Measurements from ENCODE around the gene BLOC1S1.

DNA sequence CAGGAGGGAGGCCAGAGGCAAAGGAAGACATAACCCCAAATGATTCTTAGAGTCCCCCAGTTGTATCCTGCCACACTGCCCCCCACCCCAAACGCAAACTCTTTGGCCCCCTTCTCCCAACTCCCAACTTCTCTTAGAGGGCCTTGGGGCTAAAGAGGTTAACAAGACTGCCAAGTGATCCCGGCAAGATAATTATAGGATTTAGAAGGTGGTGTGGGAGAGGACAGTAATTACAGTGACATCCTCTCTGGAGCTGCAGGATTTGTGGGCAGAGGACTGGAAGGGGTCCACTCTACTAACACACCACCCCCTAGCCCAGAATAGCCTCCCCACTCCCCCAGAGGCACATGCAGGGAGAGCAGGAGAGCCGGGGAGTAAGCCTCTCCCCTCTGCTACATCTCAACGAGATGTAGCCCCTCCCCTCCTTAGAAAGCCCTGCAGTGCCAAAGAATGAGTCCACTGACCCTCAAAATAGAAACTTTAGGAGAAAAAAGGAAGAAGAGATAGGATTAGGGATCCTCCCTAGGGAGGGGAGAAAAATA is 21.8 kb downstream of the BLOC1S1 start:
- TF ChIP-seq, protein P1, sequence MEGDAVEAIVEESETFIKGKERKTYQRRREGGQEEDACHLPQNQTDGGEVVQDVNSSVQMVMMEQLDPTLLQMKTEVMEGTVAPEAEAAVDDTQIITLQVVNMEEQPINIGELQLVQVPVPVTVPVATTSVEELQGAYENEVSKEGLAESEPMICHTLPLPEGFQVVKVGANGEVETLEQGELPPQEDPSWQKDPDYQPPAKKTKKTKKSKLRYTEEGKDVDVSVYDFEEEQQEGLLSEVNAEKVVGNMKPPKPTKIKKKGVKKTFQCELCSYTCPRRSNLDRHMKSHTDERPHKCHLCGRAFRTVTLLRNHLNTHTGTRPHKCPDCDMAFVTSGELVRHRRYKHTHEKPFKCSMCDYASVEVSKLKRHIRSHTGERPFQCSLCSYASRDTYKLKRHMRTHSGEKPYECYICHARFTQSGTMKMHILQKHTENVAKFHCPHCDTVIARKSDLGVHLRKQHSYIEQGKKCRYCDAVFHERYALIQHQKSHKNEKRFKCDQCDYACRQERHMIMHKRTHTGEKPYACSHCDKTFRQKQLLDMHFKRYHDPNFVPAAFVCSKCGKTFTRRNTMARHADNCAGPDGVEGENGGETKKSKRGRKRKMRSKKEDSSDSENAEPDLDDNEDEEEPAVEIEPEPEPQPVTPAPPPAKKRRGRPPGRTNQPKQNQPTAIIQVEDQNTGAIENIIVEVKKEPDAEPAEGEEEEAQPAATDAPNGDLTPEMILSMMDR (conservative IDR thresholded peaks at IDR 0.05; ENCODE audit: low read length) = no peak; the same call in 1 of the 2 replicates
- TF ChIP-seq EZH2phosphoT487 (IDR thresholded peaks at IDR 0.05; ENCODE audit: borderline replicate concordance) = no peak
